Right renal cortex interstitium (tissue), 3 donors: Measurements from ENCODE around the gene KLHL12. TPM values are rescaled to one million over a fixed set of nuclear protein-coding genes. Genes with fewer than 3 reads are reported as not detected.

Experiments
- DNase-seq, 3 donors: peaks; one replicate each; pipeline ENCODE4 v3.0.0-alpha.2; 2013; ENCODE audit warnings: low read depth in 3 of 3, low spot score in 2 of 3
- polyA plus RNA-seq, 3 donors: library from polyadenylated mRNA; unstranded; fragments of 120-200 nt; gene quantifications; one replicate each; pipeline ENCODE4 v1.2.1, GENCODE V29; 2013; ENCODE audit not compliant: insufficient read length in 3 of 3

The KLHL12 gene
- polyA plus RNA-seq, 3 donors = 41.0 to 50.3 (median 44.5) TPM

- peak; percentile 79 to 87 (median 80) for DNase-seq
These were observed 38.3 kb downstream of the KLHL12 start, which contains the start of gene RABIF for GRCh38 chr1:202888531-202889360. Gene RABIF (minus strand): TSS chr1:202889149. CDS start chr1:202889098, 51 bp downstream.

GRCh38 chr1:202888221-202888530 lies 38.9 kb downstream of the KLHL12 start:
- DNase-seq = peak in 1 of 3 donors; percentile 6

DNA sequence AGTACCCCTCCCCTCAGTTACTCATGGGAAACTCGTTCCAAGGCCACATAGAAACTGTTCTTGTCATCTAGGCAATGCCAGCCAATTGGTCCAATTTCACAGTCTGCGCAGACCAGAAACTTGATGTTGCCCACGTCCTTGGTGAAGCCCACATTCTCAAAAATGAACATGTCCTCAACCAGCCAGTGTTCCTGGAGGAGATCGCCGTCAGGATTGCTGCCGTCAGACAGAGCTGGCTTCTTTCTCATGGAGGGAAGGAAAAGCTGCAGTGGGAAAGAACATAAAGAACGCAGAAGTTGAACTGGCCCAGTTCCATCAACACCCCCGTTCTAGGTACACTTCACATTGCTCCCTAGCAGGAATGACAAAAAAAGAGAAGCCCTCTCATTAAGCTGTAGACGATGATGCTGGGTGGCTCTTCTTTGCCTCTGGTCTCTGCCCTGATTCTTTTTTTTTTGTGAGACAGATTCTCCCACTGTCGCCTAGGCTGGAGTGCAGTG lies 46.0 kb downstream of the KLHL12 start:
- DNase-seq = no peak

GRCh38 chr1:202880062-202880461 lies 47.0 kb downstream of the KLHL12 start:
- DNase-seq = no peak

- DNase-seq = no peak
These were observed 47.9 kb downstream of the KLHL12 start for GRCh38 chr1:202879128-202879527.

DNA sequence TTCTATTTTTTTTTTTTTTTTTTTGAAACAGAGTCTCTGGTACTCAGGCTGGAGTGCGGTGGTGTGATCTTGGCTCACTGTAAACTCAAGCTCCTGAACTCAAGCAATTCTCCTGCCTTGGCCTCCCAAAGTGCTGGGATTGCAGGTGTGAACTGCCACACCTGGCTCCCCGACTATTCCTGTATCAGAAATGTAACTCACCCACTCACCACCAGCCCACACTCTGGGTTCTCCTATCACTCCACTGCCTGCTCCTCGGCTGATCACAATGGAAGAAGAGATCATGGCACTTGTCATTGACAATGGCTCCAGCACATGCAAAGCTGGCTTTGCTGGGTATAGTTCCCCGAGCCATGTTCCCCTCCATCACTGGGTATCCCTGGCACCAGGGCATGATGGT lies 54.0 kb downstream of the KLHL12 start:
- no peak for DNase-seq

GRCh38 chr1:202871367-202871766 lies 55.7 kb downstream of the KLHL12 start:
- no peak for DNase-seq

DNA sequence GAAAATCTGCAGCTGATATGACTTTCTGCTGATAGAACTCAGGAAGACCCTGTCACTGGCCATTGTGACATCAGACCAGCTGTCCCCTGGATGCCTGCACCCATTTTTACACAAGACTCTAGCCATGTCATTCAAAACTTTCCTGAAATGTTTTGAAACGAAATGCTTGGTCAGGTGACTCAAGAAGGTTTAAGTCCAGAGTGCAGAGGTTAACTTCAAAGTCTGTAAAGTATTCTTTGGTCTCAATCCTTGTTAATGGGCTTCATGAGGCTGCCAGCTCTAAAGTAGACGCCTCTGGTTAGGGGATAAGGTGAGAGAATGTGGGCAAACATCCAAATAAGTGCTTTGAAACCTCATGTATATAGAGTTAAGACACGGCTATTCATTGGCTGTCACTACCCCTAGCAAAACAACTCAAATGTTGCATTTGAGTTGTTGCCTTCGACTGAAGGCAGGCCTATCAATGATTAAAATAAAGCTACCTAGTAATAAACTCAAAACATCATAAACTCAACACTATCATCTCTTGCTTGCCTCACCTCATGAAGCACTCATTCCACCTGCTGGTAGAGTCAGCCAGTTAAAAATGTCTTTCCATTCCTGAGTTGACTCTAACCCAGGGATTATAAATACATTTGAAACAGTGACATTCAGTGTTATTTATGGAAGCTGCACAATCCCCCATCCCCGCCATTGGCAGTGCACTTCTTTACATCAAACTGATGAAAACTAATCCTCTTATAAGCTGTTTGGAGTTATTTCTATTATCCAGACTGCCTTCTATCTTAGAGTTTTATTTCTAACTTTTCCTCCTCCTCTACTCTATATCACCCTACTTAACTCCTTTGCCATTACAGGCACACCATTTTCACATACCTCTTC lies 64.1 kb downstream of the KLHL12 start:
- no peak for DNase-seq

GRCh38 chr1:202861420-202862132 lies 65.5 kb downstream of the KLHL12 start:
- DNase-seq = peak; percentile 72 to 80 (median 74)

GRCh38 chr1:202860744-202861419 lies 66.2 kb downstream of the KLHL12 start:
- peak in 2 of 3 donors; percentile 51 to 57 for DNase-seq

DNA sequence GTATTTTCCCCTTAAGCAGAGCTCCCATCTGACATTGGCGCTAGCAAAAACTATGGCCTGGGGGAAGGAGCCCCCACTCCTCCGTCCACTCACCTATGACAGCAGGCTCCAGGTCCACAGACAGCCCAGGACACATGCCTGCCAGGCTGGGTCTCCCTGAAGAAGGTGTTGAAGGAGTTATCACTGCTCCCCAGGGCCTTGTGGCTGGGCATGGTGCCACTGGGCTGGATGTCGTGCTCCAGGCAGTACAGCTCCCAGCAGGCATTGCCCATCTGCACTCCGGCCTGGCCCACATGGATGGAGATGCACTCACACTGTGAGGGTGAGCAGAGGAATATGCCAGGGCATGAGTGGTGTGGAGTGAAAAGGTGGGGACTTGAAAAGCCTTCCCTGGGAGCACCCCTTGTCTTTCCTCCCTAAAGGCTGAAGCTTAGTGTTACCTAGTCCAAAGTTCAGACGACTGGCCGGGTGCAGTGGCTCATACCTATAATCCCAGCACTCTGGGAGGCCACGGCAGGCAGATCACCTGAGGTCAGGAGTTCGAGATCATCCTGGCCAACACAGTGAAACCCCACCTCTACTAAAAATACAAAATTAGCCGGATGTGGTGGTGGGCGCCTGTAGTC lies 68.1 kb downstream of the KLHL12 start:
- no peak for DNase-seq

- DNase-seq = peak in 1 of 3 donors; percentile 25
These were observed 68.7 kb downstream of the KLHL12 start for GRCh38 chr1:202858331-202858730.

- no peak for DNase-seq
These were observed 69.9 kb downstream of the KLHL12 start for GRCh38 chr1:202857136-202857610.

GRCh38 chr1:202856014-202856413 lies 71.0 kb downstream of the KLHL12 start:
- DNase-seq = no peak

DNA sequence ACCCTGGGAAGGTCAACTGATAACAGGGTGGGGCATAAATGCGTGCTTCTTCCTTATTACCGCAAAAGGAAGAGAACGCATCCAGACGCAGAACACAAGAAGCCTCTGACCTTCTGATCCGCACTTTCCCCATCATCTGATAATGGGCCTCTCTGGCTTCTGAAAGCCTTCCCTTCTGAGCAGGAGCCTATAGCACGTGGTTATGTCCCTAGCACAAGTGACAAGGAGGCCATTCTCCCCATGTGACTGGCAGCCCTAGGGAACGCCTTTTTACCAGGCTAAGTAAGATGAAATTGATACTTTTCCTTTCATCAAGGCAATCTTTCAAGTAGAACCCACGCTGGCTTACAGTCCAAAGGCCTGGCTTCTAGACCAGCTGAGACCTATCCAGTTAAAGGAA lies 72.2 kb downstream of the KLHL12 start:
- DNase-seq = no peak

DNA sequence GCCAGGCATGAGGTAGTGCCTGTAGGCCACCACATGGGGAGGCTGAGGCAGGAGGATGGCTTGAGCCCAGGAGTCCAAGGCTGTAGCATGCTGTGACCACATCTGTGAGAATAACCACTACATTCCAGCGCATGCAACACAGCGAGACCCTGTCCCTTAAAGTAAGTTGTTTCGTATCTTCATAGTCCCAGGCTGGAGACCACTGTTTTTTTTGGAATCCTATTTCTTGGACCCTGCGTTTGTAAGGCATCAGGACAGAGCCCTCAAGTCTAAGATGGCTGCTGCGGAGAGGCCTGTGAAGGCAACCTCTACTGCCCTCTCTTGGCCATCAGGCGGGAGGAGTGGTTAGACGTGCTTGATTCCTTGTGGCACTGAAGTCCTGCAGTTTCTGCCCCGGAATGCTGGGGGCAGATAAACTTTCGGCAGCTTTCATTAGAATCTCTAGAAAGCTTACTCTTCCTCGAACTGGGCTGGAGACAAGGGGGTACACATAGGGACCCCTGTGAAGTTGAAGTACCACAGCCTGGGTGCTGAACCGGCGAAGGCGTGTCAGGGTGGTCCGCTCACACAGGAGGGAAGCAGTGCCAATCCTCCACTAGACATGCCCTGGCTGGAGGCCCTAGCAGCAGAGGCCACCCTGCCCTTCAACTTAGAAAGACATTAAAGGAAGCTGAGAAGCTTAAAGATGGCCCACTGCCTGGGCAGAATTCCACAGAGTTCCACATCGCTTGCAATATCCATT lies 74.7 kb downstream of the KLHL12 start:
- no peak for DNase-seq

DNA sequence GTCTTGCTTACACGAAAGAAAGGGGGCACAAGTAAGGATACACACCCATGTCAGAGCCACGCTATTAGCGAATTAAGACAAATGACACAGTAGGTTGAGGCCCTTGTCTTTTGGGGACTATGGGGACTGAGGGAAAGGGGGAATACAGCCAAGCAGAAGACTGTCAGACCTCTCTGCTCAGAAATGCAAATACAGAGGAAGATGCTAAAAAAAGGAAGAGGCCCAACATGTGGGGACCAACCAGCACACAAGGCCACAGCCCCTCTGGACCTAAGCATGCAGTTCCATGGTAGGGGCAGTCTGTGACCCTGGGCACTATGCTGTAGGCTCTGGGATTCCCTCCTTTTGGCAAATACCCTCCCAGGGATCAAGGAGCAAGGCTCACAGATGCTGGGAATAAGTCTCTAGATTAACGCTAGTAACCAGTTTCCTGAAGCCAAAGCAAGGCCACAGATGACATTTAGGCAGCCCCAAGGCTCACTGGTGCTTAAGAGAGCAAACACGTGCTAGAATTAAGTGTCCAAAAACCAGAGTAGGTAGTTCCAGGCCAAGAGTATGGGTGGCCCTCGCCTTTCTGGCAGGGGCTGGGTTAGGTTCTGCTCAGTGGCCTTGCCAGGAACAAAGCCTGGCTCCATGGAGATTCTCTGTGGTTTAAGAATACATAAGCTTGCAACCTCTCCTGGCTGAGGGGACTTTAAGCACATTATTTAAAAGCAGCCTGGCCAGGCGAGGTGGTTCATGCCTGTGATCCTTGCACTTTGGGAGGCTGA lies 76.3 kb downstream of the KLHL12 start:
- DNase-seq = no peak

DNA sequence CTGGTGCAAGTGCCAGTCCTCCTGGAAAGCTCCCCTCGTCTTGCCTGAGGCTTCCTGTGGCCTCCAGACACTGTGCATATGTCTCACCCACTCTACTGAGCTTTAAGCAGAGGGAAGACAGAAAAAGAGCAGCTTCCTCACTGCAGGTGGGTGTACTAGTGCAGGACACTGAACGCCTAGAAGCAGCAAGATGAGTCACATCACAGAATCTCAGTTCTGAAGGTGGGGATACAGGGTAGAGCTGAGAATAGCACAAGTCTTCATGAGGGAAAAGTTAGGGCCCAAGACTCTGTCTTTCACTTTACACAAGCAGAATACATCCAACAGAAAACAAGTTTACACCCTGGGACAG lies 78.9 kb downstream of the KLHL12 start:
- DNase-seq = no peak
